Stimulated activated naive CD8-positive, alpha-beta T cell treated with anti-CD3 and anti-CD28 coated beads, Interleukin-15, amount 100 ng/mL, for 72 hours (primary cell): Measurements from ENCODE around the gene AFG3L2.
A peak's percentile ranks its signal among the peaks of the same experiment; 100 is the strongest.

Source experiments
- ATAC-seq: fragments of 150-1000 bp; cut with Tn5 transposase; 2 replicates; pipeline ENCODE4 v1.10.0; 2021; ENCODE audit warnings: mild to moderate bottlenecking, moderate library complexity
- DNase-seq, 2 donors: peaks; one replicate each; pipeline ENCODE4 v3.0.0; 2021 to 2022
- H3K27ac Mint-ChIP-seq, 2 donors: one replicate each; pipeline ENCODE4 v1.8.0; 2022; ENCODE audit warnings: mild to moderate bottlenecking in 2 of 2, mixed read lengths in 2 of 2, moderate library complexity in 2 of 2
- H3K27me3 Mint-ChIP-seq: one replicate; pipeline ENCODE4 v1.8.0; 2022; ENCODE audit warnings: mixed read lengths
- H3K4me1 Mint-ChIP-seq: one replicate; pipeline ENCODE4 v1.8.0; 2022; ENCODE audit warnings: mild to moderate bottlenecking, mixed read lengths
- H3K4me3 Mint-ChIP-seq, 2 donors: one replicate each; pipeline ENCODE4 v1.8.0; 2022; ENCODE audit warnings: mild to moderate bottlenecking in 2 of 2, mixed read lengths in 2 of 2, moderate library complexity in 1 of 2
- H3K9me3 Mint-ChIP-seq, 2 donors: one replicate each; pipeline ENCODE4 v1.8.0; 2022; ENCODE audit warnings: mixed read lengths in 2 of 2

Gene AFG3L2

DNA sequence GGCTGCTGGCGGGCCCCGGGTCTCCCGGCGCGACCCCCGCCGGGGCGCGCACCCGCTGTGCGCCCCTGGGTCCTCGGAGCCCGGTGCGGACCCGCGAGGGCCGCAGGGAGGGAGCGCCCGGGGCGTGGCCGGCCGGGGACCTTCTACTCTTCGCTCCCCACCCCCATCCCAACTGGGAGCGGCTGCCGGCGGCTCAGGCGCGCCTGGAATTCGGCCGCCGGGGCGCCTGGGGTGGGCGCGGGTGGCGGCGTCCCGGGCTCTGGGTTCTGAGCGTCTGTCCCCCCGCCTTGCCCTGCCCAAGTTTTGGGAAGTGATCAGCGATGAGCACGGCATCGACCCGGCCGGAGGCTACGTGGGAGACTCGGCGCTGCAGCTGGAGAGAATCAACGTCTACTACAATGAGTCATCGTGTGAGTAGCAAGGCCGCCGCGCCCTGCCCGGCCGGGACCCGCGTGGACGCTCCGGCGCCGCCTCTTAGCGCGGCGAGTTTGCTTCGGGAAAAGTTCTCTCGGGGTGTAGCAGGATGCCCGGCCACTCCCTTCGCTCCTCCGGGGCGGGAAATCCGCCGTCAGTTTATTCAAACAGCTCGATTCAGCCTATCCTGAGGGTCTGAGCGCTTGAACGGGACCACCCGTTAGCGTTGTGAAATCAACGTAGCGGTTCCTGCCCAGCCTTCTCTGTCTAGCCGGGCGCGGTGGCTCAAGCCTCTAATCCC lies 68.5 kb downstream of the AFG3L2 start:
- peak; percentile 45 to 48 for DNase-seq
- Mint-ChIP-seq H3K4me3 (peak overlapping the region; percentile 71 to 77), H3K4me1 (peaks cover 19% of the 10 kb centered on the region), H3K27me3 (peaks cover 50% of the 10 kb centered on the region), H3K27ac (peak overlapping the region in 1 of 2 donors; percentile 78), H3K9me3 (no peaks in the 10 kb centered on the region)
- peak; percentile 68 for ATAC-seq

DNA sequence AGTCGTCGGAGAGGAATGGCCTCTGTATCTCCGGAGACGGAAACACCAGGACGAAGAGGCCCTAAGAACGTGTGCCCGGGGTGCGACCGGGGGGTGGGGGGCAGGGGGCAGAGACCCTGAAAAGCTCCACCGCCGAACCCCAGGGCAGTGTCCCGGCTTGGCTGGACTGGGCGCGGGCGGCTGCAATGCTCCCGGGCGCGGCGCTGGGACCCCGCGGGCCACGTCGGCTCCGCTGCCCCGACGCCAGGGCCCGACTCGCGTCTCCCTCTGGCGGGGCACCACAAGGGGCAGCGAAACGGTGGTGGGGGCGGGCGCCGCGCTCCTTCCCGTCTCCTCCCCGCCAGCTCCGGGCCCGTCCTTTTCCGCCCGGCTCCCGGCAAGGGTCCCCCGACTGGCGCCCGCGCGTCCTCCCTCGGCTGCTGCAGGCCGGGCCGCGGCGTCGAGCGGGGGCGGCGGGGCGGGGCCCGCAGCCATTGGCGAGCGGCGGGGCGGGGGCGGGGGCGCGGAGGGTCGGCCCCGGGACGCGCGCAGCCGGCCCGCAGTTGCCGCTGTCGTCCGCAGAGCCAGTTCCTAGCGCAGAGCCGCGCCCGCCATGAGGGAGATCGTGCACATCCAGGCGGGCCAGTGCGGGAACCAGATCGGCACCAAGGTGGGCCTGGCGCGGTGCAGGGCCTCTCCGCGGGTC lies 69.2 kb downstream of the AFG3L2 start, which contains the start of gene TUBB6:
Gene TUBB6 (plus strand): TSS at position 541 of the 685 bp plus-strand sequence. CDS start 52 bp downstream, at position 593.
- peak within 1 kb of the TSS; percentile 86 to 87 for H3K4me3 Mint-ChIP-seq
- H3K27ac Mint-ChIP-seq, result peak within 1 kb of the TSS; percentile 78 to 93
- peak; percentile 82 for ATAC-seq
- peaks cover 19% of the 10 kb centered on the region for H3K4me1 Mint-ChIP-seq
- H3K27me3 Mint-ChIP-seq, result peaks cover 50% of the 10 kb centered on the region
- H3K9me3 Mint-ChIP-seq, result no peaks in the 10 kb centered on the region
- DNase-seq, result peak; percentile 66 to 67

DNA sequence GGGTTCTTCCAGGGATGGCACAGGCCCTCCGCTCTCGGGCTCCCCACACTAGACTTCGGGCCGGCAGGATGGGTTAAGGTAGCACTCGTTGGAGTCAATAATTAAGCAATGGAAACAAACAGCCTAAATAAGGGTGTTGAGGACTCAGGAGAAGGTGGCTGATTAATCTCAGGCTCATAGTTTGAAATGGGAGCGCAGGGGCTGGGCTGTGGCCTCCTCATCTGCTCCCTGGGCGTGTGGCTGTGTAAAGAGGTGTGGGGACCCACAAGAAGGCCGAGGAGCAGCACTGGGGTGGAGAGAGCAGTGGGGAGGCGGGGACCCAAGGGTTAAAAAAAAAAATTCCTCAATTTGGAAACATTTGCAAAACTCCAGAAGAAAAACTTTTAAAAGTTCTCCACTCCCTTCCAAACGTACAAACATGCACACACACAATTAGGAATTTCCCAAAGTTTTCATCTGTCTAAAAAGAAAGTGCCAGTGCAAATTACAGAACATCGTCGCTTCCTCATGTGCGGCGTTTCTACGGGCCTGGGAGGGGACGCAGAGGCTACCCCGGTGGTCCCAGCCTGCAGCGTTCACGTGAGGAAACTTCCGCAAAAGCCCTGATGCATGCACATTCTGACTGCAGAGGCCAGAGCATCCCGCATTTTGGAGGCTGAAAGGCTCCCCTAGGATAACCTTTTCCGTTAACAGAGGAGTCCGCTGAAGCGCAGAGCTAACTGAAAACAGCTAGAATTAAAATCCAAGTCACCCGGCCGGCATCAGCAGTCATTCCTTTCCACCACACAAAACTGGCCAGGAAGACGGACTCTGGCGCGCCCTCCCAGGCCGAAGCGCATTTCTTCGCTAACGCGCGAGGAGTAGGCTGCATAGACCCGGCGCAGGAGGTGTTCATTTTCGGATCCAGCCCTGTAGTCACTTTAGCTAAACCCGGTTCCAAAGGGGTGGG lies 70.0 kb downstream of the AFG3L2 start:
- peak; percentile 40 for ATAC-seq
- no peaks in the 10 kb centered on the region for H3K9me3 Mint-ChIP-seq
- DNase-seq, result peak; percentile 18 to 27
- H3K27ac Mint-ChIP-seq, result peak overlapping the region; percentile 63 to 93
- H3K27me3 Mint-ChIP-seq, result peaks cover 50% of the 10 kb centered on the region
- peaks cover 19% of the 10 kb centered on the region for H3K4me1 Mint-ChIP-seq
- H3K4me3 Mint-ChIP-seq, result peak overlapping the region; percentile 86 to 87

DNA sequence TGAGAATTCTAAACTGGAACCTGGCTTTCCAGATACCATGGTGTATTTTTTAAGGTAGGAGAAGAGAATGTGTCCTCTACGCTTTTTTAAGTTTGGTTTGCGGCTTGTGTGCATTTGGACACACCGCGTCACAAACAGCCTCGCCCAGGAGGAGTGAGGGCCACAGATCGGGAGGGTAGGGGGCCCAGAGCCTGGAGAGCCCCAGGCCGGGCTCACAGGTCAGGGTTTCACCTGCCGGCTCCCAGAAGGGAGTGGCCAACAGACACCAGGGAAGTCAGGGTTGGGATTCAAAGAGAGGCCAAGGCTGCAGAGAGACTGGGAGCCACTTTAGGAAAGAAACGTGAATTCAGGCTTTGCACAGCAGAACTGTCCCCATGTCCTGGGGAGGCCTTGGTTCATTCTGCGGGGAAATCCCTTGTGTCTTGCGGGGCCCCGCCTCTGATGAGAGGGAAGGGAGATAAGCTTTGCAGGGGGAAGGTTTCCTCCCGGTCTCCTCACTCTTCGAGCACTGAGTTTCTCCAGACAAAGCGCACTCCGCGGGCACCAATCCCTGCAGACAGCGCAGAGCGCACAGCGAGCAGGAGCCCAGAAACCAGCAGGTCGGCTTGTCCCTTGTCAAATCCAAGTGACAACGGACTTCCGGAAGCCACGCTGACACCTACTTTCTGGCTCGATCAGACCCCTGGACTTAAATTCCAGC lies 70.9 kb downstream of the AFG3L2 start:
- H3K4me1 Mint-ChIP-seq, result peaks cover 19% of the 10 kb centered on the region
- H3K27me3 Mint-ChIP-seq, result peaks cover 50% of the 10 kb centered on the region
- H3K4me3 Mint-ChIP-seq, result peak overlapping the region in 1 of 2 donors; percentile 86
- ATAC-seq, result no peak
- no peaks in the 10 kb centered on the region for H3K9me3 Mint-ChIP-seq
- no peak overlapping the region for H3K27ac Mint-ChIP-seq
- DNase-seq, result no peak

DNA sequence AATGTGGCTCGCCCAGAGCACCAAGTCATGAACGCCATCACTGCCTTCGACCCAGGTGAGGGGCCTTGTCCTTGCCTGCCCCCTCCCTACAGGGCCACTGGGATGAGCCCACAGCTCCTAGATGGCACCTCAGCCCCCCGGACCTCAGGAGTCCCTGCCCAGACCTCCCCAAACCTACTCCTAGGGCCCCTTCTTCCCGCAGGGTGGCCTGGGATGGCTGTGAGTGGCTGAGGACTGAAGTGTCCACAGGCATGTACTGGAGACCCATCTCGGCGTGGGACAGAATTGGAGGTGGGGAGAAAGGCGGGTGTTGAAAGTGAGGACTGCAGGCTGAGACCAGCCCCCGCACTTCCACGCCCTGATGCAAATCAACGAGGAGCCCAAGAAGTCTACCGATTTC lies 71.8 kb downstream of the AFG3L2 start:
- ATAC-seq, result no peak
- Mint-ChIP-seq H3K27me3 (peaks cover 50% of the 10 kb centered on the region), H3K27ac (no peak overlapping the region)

DNA sequence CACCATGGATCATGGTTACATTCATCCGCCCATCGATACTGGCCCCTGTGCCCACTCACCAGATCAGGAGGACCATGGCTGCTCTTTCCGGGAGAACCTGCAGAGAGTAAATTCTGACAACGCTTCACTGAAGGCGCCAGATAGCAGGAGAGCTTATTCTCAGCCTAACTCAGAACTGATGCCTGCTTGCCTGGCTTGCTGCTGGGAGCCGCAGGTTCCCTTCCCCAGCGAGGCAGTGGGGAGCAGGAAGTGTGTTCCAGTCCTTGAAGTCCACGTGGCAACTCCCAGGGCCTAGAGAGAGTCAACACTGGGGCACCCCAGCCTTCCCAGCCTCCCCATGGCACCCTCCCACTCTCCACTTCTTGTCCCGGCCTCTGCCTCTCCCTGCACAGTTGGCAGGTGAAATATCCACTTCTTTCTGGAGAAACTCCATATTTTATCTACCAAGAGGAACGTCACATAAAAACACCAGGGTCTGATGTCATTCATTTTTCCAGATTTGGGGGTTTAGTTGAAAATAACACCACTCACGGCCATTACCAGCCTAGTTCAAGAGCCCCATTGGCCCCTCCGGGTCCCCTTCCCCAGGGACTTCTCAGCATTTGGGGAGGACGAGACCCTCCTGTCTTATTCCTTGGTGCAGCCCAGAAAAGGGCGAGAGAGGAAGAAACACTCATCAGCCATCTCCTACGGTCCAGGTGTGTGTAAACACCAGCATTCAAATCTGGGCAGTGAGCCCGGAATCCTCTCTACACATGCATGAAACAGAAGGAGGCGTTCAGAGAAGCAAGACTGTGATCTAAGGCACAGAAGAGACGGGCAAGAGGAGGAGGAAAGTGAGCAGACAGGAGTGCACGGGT lies 72.4 kb downstream of the AFG3L2 start:
- Mint-ChIP-seq H3K9me3 (no peaks in the 10 kb centered on the region), H3K4me1 (peaks cover 16% of the 10 kb centered on the region), H3K27me3 (peaks cover 45% of the 10 kb centered on the region), H3K27ac (no peak overlapping the region), H3K4me3 (no peak overlapping the region)
- DNase-seq, result no peak
- no peak for ATAC-seq

More for the DNA sequence above, 71.8 kb downstream of the AFG3L2 start:
- Mint-ChIP-seq H3K4me3 (no peak overlapping the region), H3K4me1 (peaks cover 19% of the 10 kb centered on the region), H3K9me3 (no peaks in the 10 kb centered on the region)
- no peak for DNase-seq

DNA sequence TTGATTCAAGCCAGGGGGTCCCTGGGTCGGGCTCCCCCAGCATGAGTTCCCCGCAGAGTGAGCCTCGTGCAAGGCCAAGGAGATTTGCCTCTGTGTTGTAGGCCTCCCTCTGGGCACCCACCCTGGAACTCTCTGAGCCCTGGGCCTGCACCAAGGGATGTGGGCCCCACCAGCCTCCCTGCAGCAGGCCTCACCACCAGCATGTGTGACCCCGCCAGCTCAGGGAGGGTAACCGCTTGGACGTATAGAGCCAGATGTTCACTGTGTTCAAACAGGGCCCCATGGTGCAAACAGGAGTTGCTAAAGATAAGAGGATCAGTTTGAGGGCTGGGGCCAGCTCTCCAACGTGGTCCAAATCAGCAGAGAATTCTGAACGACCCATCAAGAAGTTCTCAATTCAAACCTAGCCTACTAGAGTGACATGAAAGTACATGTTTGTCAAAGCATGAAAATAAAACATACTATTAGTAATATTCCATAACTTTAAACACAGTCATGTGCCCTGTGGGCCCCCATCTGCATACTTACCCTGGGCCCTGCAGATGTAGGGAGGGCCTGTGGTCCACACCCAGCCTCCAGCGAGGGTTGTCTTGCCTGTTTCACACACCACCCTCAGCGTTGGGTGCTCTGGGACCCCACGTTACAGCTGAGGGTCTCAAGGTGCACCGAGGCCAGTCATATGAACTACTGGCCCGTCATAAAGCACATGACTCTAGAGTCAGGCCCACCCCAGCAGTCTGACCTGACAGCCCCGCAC lies 74.5 kb downstream of the AFG3L2 start:
- Mint-ChIP-seq H3K27me3 (peaks cover 33% of the 10 kb centered on the region), H3K4me1 (peaks cover 12% of the 10 kb centered on the region), H3K4me3 (no peak overlapping the region), H3K9me3 (no peaks in the 10 kb centered on the region), H3K27ac (peak overlapping the region in 1 of 2 donors; percentile 52)
- DNase-seq (no peak), ATAC-seq (no peak)

DNA sequence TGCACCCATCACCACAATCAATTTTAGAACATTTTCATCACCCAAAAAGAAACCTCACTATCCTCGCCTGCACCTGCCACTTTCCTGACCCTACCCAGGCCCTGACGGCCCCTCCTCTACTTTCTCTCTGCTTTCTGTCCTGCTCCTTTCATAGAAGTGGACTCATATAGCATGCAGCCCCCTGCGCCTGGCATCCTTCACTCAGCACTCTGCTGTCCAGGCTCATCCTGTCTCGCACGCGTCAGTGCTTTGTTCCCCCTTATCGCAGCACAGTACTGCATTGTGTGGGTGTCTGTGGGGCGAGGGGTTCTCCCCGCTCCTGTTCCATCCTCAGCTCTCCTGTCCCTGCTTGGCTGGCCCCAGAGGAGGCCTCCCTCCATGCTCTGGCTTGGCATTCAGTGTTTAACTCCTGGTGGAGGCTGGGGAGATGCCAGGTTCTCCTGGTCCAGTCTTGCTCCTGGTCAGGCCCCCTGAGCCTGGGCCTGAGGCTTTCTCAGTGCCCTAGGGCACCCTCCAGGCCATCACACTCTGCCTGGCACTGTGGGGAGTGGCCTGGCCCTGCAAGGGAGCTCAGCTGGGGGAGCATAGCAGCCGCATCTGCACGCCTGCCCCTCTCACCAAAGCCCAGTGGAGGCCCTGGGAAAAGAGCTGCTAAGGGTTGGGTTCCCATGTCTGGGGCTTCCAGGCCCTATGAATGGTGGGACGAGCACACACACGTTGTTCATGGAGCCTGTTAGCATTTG lies 75.6 kb downstream of the AFG3L2 start:
- Mint-ChIP-seq H3K4me3 (no peak overlapping the region), H3K27me3 (peaks cover 21% of the 10 kb centered on the region), H3K4me1 (peaks cover 1% of the 10 kb centered on the region), H3K9me3 (no peaks in the 10 kb centered on the region), H3K27ac (no peak overlapping the region)
- DNase-seq, result no peak
- ATAC-seq, result no peak

DNA sequence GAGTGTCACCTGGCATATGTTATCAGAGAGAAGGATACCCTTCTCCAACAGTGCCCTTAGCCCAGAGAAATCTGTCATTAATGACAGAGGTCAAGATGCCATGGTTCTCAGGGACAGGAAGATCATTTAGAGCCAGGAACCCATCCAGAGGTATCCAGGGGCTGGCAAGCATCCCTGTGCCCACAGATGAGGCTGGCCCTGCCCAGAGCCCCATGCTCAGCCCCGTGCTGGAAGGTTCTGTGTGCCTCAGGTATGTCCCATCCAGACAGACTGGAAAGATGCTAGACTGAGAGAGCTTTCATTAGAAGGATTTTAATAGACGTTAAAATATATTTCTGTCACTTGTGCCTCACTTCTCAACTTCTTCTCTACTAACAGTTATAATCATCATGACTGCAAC lies 77.2 kb downstream of the AFG3L2 start:
- Mint-ChIP-seq H3K4me1 (no peaks in the 10 kb centered on the region), H3K27me3 (peaks cover 5% of the 10 kb centered on the region), H3K27ac (no peak overlapping the region), H3K4me3 (no peak overlapping the region), H3K9me3 (no peaks in the 10 kb centered on the region)
- ATAC-seq (no peak), DNase-seq (no peak)

DNA sequence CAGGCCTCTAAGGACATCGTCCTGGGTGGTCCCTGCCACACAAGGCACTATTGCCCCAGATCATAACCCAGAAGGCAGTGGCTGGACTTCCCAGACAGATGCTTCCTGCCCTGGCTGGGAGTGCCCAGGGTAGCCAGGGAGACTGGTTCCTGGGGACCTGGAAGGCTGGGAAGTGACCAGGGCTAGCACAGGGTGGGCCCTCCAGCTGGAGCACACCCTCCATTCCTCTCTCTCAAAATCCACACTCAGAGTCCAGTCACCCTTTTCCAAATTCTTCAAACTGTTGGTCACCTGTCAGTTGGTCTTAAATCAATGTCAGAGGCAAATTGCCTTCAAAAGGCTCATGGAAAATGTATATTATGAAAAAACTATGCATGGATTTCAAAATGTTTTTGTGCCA lies 80.6 kb downstream of the AFG3L2 start:
- DNase-seq (no peak), ATAC-seq (no peak)
- no peak overlapping the region for H3K27ac Mint-ChIP-seq
- peaks cover 7% of the 10 kb centered on the region for H3K27me3 Mint-ChIP-seq
- no peaks in the 10 kb centered on the region for H3K9me3 Mint-ChIP-seq
- H3K4me3 Mint-ChIP-seq, result no peak overlapping the region
- no peaks in the 10 kb centered on the region for H3K4me1 Mint-ChIP-seq

DNA sequence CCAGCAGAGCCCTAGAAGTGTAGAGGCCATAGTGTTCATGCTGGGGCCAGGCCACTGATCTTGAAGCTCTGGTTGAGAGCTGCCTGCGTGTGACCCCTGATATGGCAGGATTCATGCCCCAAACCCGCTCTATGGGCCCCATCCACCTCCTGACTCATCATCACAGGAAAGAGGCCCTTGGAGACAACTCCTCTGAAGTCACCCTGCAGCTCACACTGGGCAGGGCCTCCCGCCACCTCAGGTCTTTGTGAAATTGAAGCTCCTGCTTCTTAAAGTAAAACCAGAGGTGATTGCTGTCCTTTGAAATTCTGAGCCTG lies 81.0 kb downstream of the AFG3L2 start:
- Mint-ChIP-seq H3K4me3 (no peak overlapping the region), H3K27ac (no peak overlapping the region), H3K9me3 (no peaks in the 10 kb centered on the region), H3K4me1 (no peaks in the 10 kb centered on the region), H3K27me3 (peaks cover 7% of the 10 kb centered on the region)
- DNase-seq, result no peak
- ATAC-seq, result peak; percentile 18

DNA sequence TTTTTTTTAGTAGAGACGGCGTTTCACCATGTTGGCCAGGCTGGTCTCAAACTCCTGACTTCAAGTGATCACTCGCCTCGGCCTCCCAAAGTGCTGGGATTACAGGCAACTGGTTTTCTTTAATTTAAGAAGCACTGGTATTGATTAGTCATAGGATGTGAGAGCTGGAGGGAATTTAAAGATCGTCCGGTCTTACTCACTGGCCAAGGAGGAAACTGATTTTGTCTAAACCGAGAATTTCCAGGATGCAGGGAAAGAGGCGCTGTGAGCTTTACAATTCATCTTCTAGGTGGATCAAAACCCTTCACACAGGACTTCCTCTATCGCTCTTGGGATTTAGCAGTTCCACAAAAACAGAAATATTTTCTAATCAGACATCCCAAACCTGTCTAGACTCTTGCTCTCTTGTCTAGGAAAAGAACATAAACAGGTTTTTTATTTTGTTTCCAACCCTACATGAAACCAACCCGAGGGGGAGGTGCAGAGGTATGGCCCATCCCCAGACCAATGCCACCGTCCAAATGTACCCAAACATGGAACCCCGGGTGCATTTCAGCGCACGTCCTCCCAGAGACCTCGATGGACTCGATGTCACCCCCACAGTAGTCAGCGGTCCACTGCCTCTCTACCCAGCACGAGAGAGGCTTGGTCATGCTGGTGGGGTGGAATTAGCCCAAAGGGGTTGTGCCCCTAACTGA lies 81.5 kb downstream of the AFG3L2 start:
- no peak for ATAC-seq
- DNase-seq, result no peak
- peaks cover 7% of the 10 kb centered on the region for H3K27me3 Mint-ChIP-seq
- no peak overlapping the region for H3K27ac Mint-ChIP-seq
- H3K4me3 Mint-ChIP-seq, result no peak overlapping the region
- no peaks in the 10 kb centered on the region for H3K4me1 Mint-ChIP-seq
- H3K9me3 Mint-ChIP-seq, result no peaks in the 10 kb centered on the region

DNA sequence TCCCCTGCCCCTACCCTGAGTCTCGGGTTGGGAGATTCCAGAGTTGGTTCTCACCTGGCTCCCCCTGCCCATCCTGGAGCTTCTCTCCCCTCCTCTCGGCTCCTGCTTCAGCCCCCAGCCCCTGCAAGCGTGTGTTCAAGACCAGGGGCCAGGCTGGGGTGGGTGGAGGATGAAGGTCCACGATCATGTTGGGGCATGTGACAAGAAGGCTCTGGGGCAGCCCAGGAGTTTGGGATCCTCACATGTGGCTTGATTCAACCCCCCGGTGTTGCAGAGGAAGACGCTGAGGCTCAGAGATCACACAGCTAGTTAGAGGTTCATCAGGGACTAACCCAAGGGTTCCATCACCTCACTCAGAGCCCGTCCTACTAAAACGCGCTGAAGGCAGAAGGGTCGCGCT lies 83.2 kb downstream of the AFG3L2 start:
- no peaks in the 10 kb centered on the region for H3K4me1 Mint-ChIP-seq
- ATAC-seq (no peak), DNase-seq (no peak)
- H3K4me3 Mint-ChIP-seq, result no peak overlapping the region
- H3K27me3 Mint-ChIP-seq, result peaks cover 21% of the 10 kb centered on the region
- H3K27ac Mint-ChIP-seq, result peak overlapping the region in 1 of 2 donors; percentile 85
- no peaks in the 10 kb centered on the region for H3K9me3 Mint-ChIP-seq
